ENCODE results near the gene UBE4B.

GRCh38 chr1:10001016-10001665, 31.6 kb upstream of the UBE4B start:
- TF ChIP-seq CTCF (IDR thresholded peaks at IDR 0.05) (no peak), POLR2A (IDR thresholded peaks at IDR 0.05) (no peak)

All from sigmoid colon (tissue), 3 donors.